NCI-H2107 treated with DMSO at 0.1 percent for 48 hours (cell line): ENCODE data around the gene ITM2B.

ENCODE experiments used
- DNase-seq: peaks from one replicate; lab custom pipeline; 2025; ENCODE audit not compliant: unreplicated experiment; lab: John Stamatoyannopoulos, UW

ITM2B gene

DNA sequence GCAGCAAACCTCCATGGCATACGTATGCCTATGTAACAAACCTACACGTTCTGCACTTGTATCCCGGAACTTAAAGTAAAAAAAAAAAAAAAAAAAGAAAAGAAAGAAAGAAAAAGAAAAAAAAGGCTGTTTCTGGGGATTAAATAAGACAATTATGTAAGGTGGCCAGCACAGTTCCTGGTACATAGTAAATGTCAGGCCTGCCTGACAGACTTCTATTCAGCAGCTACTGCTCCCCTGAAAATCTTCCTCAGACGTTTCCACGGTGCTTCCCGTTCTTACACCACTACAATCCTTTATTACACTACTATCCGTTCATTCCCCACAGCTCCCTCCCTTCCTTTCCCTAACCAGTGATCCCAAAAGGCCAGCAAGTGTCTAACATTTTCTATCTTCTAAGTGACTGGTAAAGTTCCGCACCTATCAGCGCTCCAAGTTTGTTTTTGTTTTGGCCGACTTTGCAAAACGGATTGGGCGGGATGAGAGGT, 69.9 kb downstream of the ITM2B start:
- no peak for DNase-seq

DNA sequence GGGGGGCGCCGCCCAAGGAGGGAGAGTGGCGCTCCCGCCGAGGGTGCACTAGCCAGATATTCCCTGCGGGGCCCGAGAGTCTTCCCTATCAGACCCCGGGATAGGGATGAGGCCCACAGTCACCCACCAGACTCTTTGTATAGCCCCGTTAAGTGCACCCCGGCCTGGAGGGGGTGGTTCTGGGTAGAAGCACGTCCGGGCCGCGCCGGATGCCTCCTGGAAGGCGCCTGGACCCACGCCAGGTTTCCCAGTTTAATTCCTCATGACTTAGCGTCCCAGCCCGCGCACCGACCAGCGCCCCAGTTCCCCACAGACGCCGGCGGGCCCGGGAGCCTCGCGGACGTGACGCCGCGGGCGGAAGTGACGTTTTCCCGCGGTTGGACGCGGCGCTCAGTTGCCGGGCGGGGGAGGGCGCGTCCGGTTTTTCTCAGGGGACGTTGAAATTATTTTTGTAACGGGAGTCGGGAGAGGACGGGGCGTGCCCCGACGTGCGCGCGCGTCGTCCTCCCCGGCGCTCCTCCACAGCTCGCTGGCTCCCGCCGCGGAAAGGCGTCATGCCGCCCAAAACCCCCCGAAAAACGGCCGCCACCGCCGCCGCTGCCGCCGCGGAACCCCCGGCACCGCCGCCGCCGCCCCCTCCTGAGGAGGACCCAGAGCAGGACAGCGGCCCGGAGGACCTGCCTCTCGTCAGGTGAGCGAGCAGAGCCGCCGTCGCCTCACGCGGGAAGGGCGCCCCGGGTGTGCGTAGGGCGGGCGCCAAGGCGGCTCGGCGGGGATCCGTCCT, 70.5 kb downstream of the ITM2B start, which contains the start of gene RB1:
RB1 (plus strand) TSS at position 393 of the 784 bp plus-strand sequence; CDS start at position 555, 162 bp downstream.
- peak; percentile 74 for DNase-seq

DNA sequence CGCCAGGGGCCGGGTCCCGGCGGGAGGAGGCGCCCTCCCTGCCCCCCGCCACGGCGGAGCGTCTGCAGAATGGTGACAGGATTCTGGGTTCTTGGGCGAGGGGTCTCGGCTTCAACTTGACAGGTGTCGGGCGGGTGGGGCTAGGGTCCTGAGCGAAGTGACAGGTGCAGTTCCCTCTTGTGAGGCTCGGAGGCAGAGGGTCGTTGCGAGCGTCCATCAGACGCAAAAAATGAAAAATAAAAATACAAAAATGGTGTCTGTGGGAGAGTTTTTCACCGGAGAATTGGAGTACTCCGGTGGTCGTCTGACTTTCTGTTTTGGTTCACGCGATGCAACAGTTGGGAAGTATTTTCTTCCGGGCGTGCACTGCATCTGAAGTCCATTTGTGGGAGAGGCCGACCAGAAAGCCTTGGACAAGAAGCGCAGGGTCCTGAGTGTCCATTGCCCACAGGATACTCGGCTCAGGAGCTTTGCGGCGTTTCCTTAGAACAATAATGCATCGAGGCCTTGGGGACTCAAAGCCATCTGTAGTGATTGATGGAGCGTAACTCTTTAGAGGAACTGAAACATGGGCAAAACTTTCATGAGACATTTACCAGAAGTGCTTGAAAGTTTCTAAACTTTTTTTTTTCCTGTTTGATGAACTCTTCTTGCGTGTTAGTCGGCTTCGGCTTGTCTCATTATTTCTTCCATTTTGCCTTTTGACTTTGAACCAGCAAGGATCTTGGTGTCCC, 71.3 kb downstream of the ITM2B start:
- DNase-seq = no peak

GRCh38 chr13:48311223-48311622, 78.2 kb downstream of the ITM2B start:
- no peak for DNase-seq

GRCh38 chr13:48315969-48316650, 83.1 kb downstream of the ITM2B start:
- DNase-seq = no peak

- no peak for DNase-seq
These were observed 84.0 kb downstream of the ITM2B start for GRCh38 chr13:48316826-48317510.

- DNase-seq = no peak
These were observed 84.7 kb downstream of the ITM2B start for GRCh38 chr13:48317511-48318376.

- no peak for DNase-seq
These were observed 85.4 kb downstream of the ITM2B start for GRCh38 chr13:48318377-48318811.

- DNase-seq = no peak
These were observed 86.0 kb downstream of the ITM2B start for GRCh38 chr13:48318821-48319511.
